Stimulated activated naive CD8-positive, alpha-beta T cell treated with anti-CD3 and anti-CD28 coated beads, Interleukin-15, Interleukin-2, amounts not matched to agents 100 ng/mL and 50 ng/mL, for 24 hours (primary cell): Measurements from ENCODE around the gene INSIG1.

ENCODE experiments used
- H3K27ac Mint-ChIP-seq: one replicate; pipeline ENCODE4 v1.8.0; 2021; ENCODE audit warnings: mild to moderate bottlenecking, mixed read lengths
- H3K27me3 Mint-ChIP-seq: one replicate; pipeline ENCODE4 v1.8.0; 2021; ENCODE audit warnings: mixed read lengths
- H3K36me3 Mint-ChIP-seq: one replicate; pipeline ENCODE4 v1.8.0; 2021; ENCODE audit warnings: low read depth, mixed read lengths
- H3K4me1 Mint-ChIP-seq: one replicate; pipeline ENCODE4 v1.8.0; 2021; ENCODE audit warnings: low read depth, mixed read lengths
- H3K4me3 Mint-ChIP-seq: one replicate; pipeline ENCODE4 v1.8.0; 2021; ENCODE audit warnings: mild to moderate bottlenecking, mixed read lengths
- H3K9me3 Mint-ChIP-seq: one replicate; pipeline ENCODE4 v1.8.0; 2021; ENCODE audit warnings: mixed read lengths

INSIG1 gene

GRCh38 chr7:155315977-155316376, 18.3 kb downstream of the INSIG1 start:
- Mint-ChIP-seq H3K4me1 (no peaks in the 10 kb centered on the region), H3K9me3 (no peaks in the 10 kb centered on the region), H3K36me3 (peaks cover 4% of the 10 kb centered on the region), H3K4me3 (no peak overlapping the region), H3K27ac (no peak overlapping the region), H3K27me3 (no peaks in the 10 kb centered on the region)

- Mint-ChIP-seq H3K27me3 (no peaks in the 10 kb centered on the region), H3K9me3 (no peaks in the 10 kb centered on the region), H3K27ac (no peak overlapping the region), H3K4me3 (no peak overlapping the region), H3K36me3 (peaks cover 4% of the 10 kb centered on the region), H3K4me1 (no peaks in the 10 kb centered on the region)
These were observed 18.9 kb downstream of the INSIG1 start for GRCh38 chr7:155316427-155317113.

- Mint-ChIP-seq H3K4me3 (no peak overlapping the region), H3K36me3 (peaks cover 4% of the 10 kb centered on the region), H3K4me1 (no peaks in the 10 kb centered on the region), H3K9me3 (no peaks in the 10 kb centered on the region), H3K27ac (no peak overlapping the region), H3K27me3 (no peaks in the 10 kb centered on the region)
These were observed 19.4 kb downstream of the INSIG1 start for GRCh38 chr7:155317114-155317434.

GRCh38 chr7:155318245-155318644, 20.6 kb downstream of the INSIG1 start:
- Mint-ChIP-seq H3K27me3 (peaks cover under 1% of the 10 kb centered on the region), H3K36me3 (no peaks in the 10 kb centered on the region), H3K27ac (no peak overlapping the region), H3K9me3 (peaks cover 3% of the 10 kb centered on the region), H3K4me3 (no peak overlapping the region), H3K4me1 (peaks cover 5% of the 10 kb centered on the region)

- no peak overlapping the region for H3K27ac Mint-ChIP-seq
- H3K4me3 Mint-ChIP-seq = no peak overlapping the region
- H3K27me3 Mint-ChIP-seq = peaks cover 15% of the 10 kb centered on the region
- H3K9me3 Mint-ChIP-seq = peaks cover 9% of the 10 kb centered on the region
- peaks cover 7% of the 10 kb centered on the region for H3K4me1 Mint-ChIP-seq
- no peaks in the 10 kb centered on the region for H3K36me3 Mint-ChIP-seq
These were observed 24.9 kb downstream of the INSIG1 start for GRCh38 chr7:155322530-155322929.

GRCh38 chr7:155323001-155323638, 25.4 kb downstream of the INSIG1 start:
- Mint-ChIP-seq H3K4me3 (no peak overlapping the region), H3K36me3 (no peaks in the 10 kb centered on the region), H3K27me3 (peaks cover 15% of the 10 kb centered on the region), H3K9me3 (peaks cover 9% of the 10 kb centered on the region), H3K4me1 (peaks cover 7% of the 10 kb centered on the region), H3K27ac (no peak overlapping the region)

- H3K27ac Mint-ChIP-seq = no peak overlapping the region
- no peaks in the 10 kb centered on the region for H3K36me3 Mint-ChIP-seq
- H3K4me1 Mint-ChIP-seq = peaks cover 7% of the 10 kb centered on the region
- no peak overlapping the region for H3K4me3 Mint-ChIP-seq
- H3K27me3 Mint-ChIP-seq = peaks cover 15% of the 10 kb centered on the region
- H3K9me3 Mint-ChIP-seq = peaks cover 9% of the 10 kb centered on the region
These were observed 26.6 kb downstream of the INSIG1 start for GRCh38 chr7:155324012-155324917.

GRCh38 chr7:155324918-155325235, 27.2 kb downstream of the INSIG1 start:
- peaks cover 15% of the 10 kb centered on the region for H3K27me3 Mint-ChIP-seq
- no peak overlapping the region for H3K27ac Mint-ChIP-seq
- H3K9me3 Mint-ChIP-seq = peaks cover 9% of the 10 kb centered on the region

GRCh38 chr7:155326385-155326784, 28.7 kb downstream of the INSIG1 start:
- Mint-ChIP-seq H3K36me3 (no peaks in the 10 kb centered on the region), H3K4me1 (peaks cover 7% of the 10 kb centered on the region), H3K4me3 (no peak overlapping the region), H3K27me3 (peaks cover 15% of the 10 kb centered on the region), H3K27ac (no peak overlapping the region), H3K9me3 (peaks cover 9% of the 10 kb centered on the region)

More at GRCh38 chr7:155324918-155325235, 27.2 kb downstream of the INSIG1 start:
- no peaks in the 10 kb centered on the region for H3K36me3 Mint-ChIP-seq
- H3K4me3 Mint-ChIP-seq = no peak overlapping the region
- peaks cover 7% of the 10 kb centered on the region for H3K4me1 Mint-ChIP-seq

- Mint-ChIP-seq H3K27me3 (peaks cover 15% of the 10 kb centered on the region), H3K4me1 (peaks cover 7% of the 10 kb centered on the region), H3K9me3 (peaks cover 9% of the 10 kb centered on the region), H3K4me3 (no peak overlapping the region), H3K27ac (no peak overlapping the region), H3K36me3 (no peaks in the 10 kb centered on the region)
These were observed 30.1 kb downstream of the INSIG1 start for GRCh38 chr7:155327590-155328320.

- H3K27ac Mint-ChIP-seq = no peak overlapping the region
- H3K27me3 Mint-ChIP-seq = peaks cover 5% of the 10 kb centered on the region
- H3K4me1 Mint-ChIP-seq = no peaks in the 10 kb centered on the region
- no peaks in the 10 kb centered on the region for H3K36me3 Mint-ChIP-seq
- H3K9me3 Mint-ChIP-seq = no peaks in the 10 kb centered on the region
- H3K4me3 Mint-ChIP-seq = no peak overlapping the region
These were observed 31.5 kb downstream of the INSIG1 start for GRCh38 chr7:155329225-155329624.

GRCh38 chr7:155331396-155331795, 33.7 kb downstream of the INSIG1 start:
- no peaks in the 10 kb centered on the region for H3K9me3 Mint-ChIP-seq
- H3K27ac Mint-ChIP-seq = no peak overlapping the region
- no peaks in the 10 kb centered on the region for H3K4me1 Mint-ChIP-seq
- H3K36me3 Mint-ChIP-seq = no peaks in the 10 kb centered on the region
- H3K4me3 Mint-ChIP-seq = no peak overlapping the region
- H3K27me3 Mint-ChIP-seq = no peaks in the 10 kb centered on the region

GRCh38 chr7:155333346-155334234, 35.9 kb downstream of the INSIG1 start:
- Mint-ChIP-seq H3K4me1 (peaks cover 3% of the 10 kb centered on the region), H3K9me3 (no peaks in the 10 kb centered on the region), H3K27me3 (no peaks in the 10 kb centered on the region), H3K36me3 (no peaks in the 10 kb centered on the region), H3K4me3 (no peak overlapping the region), H3K27ac (no peak overlapping the region)
